Thyroid gland (tissue), 4 donors: Measurements from ENCODE around the gene DPP6. TPM values are rescaled to one million over a fixed set of nuclear protein-coding genes. Genes with fewer than 3 reads are reported as not detected.

Source experiments
- DNase-seq, 2 donors: peaks; one replicate each; pipeline ENCODE4 v3.0.0-alpha.2; 2019
- H3K27ac ChIP-seq, 3 donors: fragments of 200-600 bp; sonication (generic); 1 replicate in 2 of 3; 2 replicates in 1 of 3; pipeline ENCODE4 v1.5.1; 2016 to 2019; ENCODE audit warnings: mild to moderate bottlenecking in 1 of 3, moderate library complexity in 1 of 3
- H3K27me3 ChIP-seq: fragments of 200-600 bp; sonication (generic); one replicate; pipeline ENCODE4 v1.5.1; 2019
- H3K36me3 ChIP-seq, 2 donors: fragments of 200-600 bp; sonication (generic); one replicate each; pipeline ENCODE4 v1.5.1; 2016 to 2019
- H3K4me1 ChIP-seq, 2 donors: fragments of 200-600 bp; sonication (generic); one replicate each; pipeline ENCODE4 v1.5.1; 2017 to 2019
- H3K4me3 ChIP-seq, 3 donors: fragments of 200-600 bp; sonication (generic); replicated peaks in 1 of 3; 1 replicate in 2 of 3; 2 replicates in 1 of 3; pipeline ENCODE4 v1.5.1; 2016; ENCODE audit warnings: mild to moderate bottlenecking in 1 of 3
- H3K9me3 ChIP-seq: fragments of 200-600 bp; sonication (generic); one replicate; pipeline ENCODE4 v1.5.1; 2017
- CTCF ChIP-seq, 6 experiments: fragments of 200-600 bp in 3 of 6; fragments of 450-650 bp in 3 of 6; sonication (generic) in 3 of 6; IDR thresholded peaks; one replicate each; pipeline ENCODE4 v1.5.1; 2016 to 2019; ENCODE audit warnings: antibody characterized with exemption in 6 of 6, mild to moderate bottlenecking in 2 of 6, inconsistent platforms in 1 of 6, moderate library complexity in 1 of 6
- POLR2A ChIP-seq, 2 donors: fragments of 450-650 bp; IDR thresholded peaks; one replicate each; pipeline ENCODE4 v1.6.1; 2017; ENCODE audit warnings: antibody characterized with exemption in 2 of 2, mild to moderate bottlenecking in 2 of 2, moderate library complexity in 1 of 2
- WGBS, 2 donors: methylation state at CpG; one replicate each; pipeline ENCODE4 v1.1.5; 2017; 5-methylcytosine and 5-hydroxymethylcytosine counted together
- intact Hi-C: fragments of 100-400 bp; cut with DNase I; formaldehyde crosslinking; loops from one replicate; pipeline ENCODE4 v1.15.1; 2023
- total RNA-seq, 4 donors: library from RNA; depleted of rRNA; stranded (reverse); fragments of >200 nt; gene quantifications; one replicate each; pipeline ENCODE4 v1.2.3, GENCODE V29; 2016

The DPP6 gene
- total RNA-seq, 4 donors from 2014 or later: 50.7 to 97.7 (median 68.9) TPM

DNA sequence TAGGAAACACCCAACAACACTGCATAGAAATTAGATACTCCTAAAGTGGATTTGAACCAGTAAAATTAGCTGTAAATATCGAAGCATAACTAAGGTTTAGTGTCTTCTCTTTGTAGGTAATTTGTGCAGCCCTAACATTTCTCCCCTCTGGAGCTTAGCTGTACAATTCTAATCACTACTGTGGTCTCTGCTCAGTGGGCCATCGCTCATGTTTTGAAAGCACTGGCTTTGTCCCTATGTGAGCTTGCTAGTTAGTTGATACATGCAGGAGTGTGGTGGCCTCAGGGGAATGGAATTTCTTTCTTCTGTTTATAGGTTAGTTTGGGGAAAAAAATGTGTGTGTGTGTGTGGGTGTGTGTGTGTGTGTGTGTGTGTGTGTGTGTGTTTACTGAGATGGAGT is 373.1 kb downstream of the DPP6 start:
- Histone ChIP-seq H3K9me3 (no peaks in the 10 kb centered on the region), H3K4me3 (no peak overlapping the region), H3K36me3 (no peaks in the 10 kb centered on the region), H3K27ac (no peak overlapping the region), H3K27me3 (no peaks in the 10 kb centered on the region), H3K4me1 (peaks cover 12 to 13% of the 10 kb centered on the region in 2 donors)
- TF ChIP-seq POLR2A (IDR thresholded peaks at IDR 0.05) (no peak), CTCF (IDR thresholded peaks at IDR 0.05) (no peak)
- intact Hi-C loops: no loop called here
- peak; percentile 44 to 66 for DNase-seq
- WGBS, 2 donors: 45 to 48% methylated on average over 2 of the region's 2 CpGs

- no peak overlapping the region for H3K4me3 ChIP-seq
- 83 to 88% methylated on average over 3 of the region's 3 CpGs for WGBS, 2 donors
- no peaks in the 10 kb centered on the region for H3K9me3 ChIP-seq
- no peaks in the 10 kb centered on the region for H3K27me3 ChIP-seq
- TF ChIP-seq CTCF (IDR thresholded peaks at IDR 0.05): no peak
- no peak for TF ChIP-seq POLR2A (IDR thresholded peaks at IDR 0.05)
- H3K36me3 ChIP-seq: no peaks in the 10 kb centered on the region
- H3K4me1 ChIP-seq: peaks cover 12 to 13% of the 10 kb centered on the region in 2 donors
- DNase-seq: no peak
- intact Hi-C loops: no loop called here
- H3K27ac ChIP-seq: no peak overlapping the region
Measured at GRCh38 chr7:154426778-154427177, 374.6 kb downstream of the DPP6 start.

- TF ChIP-seq CTCF (IDR thresholded peaks at IDR 0.05) (no peak), POLR2A (IDR thresholded peaks at IDR 0.05) (no peak)
- no peak overlapping the region for H3K4me3 ChIP-seq
- no peaks in the 10 kb centered on the region for H3K9me3 ChIP-seq
- no peaks in the 10 kb centered on the region for H3K36me3 ChIP-seq
- H3K27me3 ChIP-seq: no peaks in the 10 kb centered on the region
- intact Hi-C loops: no loop called here
- no peak overlapping the region for H3K27ac ChIP-seq
- H3K4me1 ChIP-seq: peaks cover 12 to 13% of the 10 kb centered on the region in 2 donors
- DNase-seq: no peak
Measured at GRCh38 chr7:154427533-154427932, 375.3 kb downstream of the DPP6 start.

GRCh38 chr7:154429666-154430404 is 377.6 kb downstream of the DPP6 start:
- H3K36me3 ChIP-seq: no peaks in the 10 kb centered on the region
- H3K4me1 ChIP-seq: no peaks in the 10 kb centered on the region
- no peak overlapping the region for H3K4me3 ChIP-seq
- no peaks in the 10 kb centered on the region for H3K9me3 ChIP-seq
- no peak overlapping the region for H3K27ac ChIP-seq
- 83% methylated on average over 19 to 20 of the region's 20 CpGs for WGBS, 2 donors
- no peaks in the 10 kb centered on the region for H3K27me3 ChIP-seq
- TF ChIP-seq CTCF (IDR thresholded peaks at IDR 0.05): no peak
- TF ChIP-seq POLR2A (IDR thresholded peaks at IDR 0.05): no peak
- intact Hi-C loops: no loop called here
- no peak for DNase-seq

DNA sequence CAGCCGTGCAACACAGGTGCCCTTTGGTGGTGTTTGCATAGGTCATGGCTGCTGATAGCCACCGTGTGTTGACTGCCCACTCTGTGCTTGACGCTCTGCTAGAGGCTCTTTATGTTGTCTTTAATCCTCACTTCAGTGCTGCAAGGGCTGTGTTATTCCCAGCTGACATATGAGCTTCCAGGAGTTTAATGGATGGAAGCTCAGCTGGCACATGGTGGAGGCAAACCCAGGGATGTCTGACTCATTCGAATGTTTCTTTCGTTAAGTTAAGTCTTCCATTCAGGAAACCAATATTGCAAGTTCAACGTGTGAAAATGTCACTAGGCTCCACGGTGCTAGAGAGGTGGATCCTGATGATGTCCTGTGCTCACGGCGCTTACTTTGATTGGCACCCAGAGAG is 378.4 kb downstream of the DPP6 start:
- WGBS, 2 donors: 87 to 89% methylated on average over 9 of the region's 9 CpGs

More for the DNA sequence above, 378.4 kb downstream of the DPP6 start:
- no peak for DNase-seq
- Histone ChIP-seq H3K4me3 (no peak overlapping the region), H3K36me3 (no peaks in the 10 kb centered on the region), H3K27ac (no peak overlapping the region), H3K4me1 (no peaks in the 10 kb centered on the region), H3K9me3 (no peaks in the 10 kb centered on the region), H3K27me3 (no peaks in the 10 kb centered on the region)
- intact Hi-C loops: no loop called here
- TF ChIP-seq POLR2A (IDR thresholded peaks at IDR 0.05) (no peak), CTCF (IDR thresholded peaks at IDR 0.05) (no peak)
